ENCODE results near the gene ALPP.
"Not testable (repeated sequence)": the region's sequence is repeated elsewhere in the genome, so short reads cannot be mapped to it uniquely, and the experiment has no call there.

The ALPP gene

DNA sequence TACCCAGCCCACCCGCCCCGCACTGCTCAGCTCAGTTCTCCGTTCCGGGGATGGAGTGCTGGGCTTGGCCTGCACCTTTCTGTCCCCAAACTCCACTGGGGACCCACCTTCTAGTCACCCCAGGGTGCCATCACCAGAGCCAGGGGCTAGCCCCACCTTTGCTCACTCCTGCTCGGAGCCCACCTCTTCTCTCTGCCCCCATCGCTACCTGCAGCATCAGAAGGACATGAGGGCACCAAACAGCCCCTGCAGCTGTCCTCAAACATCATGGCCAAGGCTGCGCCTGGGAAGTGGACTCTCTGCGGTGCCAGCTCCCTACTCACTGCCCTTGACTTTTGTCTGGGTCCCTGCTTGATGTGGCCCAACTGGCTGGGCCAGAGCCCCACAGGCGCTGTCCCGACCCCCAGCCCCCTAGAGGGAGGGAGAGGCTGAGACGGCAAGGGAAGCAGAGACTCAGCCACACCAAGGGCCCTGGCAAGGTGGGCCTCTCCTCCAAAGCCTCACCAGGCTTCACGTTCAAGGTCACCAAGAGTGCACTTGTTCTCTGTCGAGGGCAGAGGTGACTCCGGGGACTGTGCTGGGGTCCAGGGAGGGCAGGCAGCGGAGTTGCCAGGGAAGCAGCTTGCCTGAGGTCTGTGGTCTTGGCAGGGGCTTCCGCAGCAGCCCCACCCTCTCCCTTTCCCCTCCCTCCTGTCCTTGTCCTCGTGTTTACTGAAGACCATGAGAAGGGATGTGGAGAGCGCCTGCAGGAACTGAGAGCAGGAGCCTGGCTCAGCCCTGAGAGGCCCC lies 13.6 kb upstream of the ALPP start:
- not testable (repeated sequence) for DNase-seq

DNA sequence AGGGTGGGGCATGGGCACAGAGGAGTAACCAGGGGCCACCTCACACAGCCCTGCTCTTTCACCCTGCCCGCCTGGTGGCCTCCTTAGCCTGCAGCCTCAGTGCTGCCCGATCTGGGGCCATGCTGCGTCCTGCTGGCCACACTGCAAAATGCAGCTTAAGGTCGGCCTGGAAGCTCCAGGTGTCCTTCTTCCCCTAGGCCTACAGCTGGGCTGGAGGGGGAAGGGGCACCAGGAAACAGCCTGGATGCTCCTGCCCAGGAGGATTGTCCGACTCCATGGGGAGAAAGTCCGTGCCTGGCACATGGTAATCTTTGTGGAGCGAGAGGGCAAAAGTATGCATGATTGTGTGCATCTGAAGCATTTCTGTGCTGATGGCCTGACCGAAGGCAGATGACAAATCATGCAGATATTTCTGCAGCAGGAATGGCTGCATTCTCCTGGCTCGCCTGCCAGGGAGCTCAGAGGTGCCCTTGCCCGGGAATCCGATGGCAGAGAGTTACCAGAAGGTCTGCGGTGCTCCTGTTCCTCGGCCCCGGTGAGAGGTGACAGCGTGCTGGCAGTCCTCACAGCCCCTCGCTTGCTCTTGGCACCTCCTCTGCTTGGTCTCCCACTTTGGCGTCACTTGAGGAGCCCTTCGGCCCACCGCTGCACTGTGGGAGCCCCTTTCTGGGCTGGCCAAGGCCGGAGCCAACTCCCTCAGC lies 12.8 kb upstream of the ALPP start:
- no peak for DNase-seq

- not testable (repeated sequence) for DNase-seq
Measured at GRCh38 chr2:232366461-232366860, 12.1 kb upstream of the ALPP start.

GRCh38 chr2:232367016-232367415 lies 11.5 kb upstream of the ALPP start:
- no peak for DNase-seq

- no peak for DNase-seq
Measured at GRCh38 chr2:232367591-232368233, 10.8 kb upstream of the ALPP start.

DNA sequence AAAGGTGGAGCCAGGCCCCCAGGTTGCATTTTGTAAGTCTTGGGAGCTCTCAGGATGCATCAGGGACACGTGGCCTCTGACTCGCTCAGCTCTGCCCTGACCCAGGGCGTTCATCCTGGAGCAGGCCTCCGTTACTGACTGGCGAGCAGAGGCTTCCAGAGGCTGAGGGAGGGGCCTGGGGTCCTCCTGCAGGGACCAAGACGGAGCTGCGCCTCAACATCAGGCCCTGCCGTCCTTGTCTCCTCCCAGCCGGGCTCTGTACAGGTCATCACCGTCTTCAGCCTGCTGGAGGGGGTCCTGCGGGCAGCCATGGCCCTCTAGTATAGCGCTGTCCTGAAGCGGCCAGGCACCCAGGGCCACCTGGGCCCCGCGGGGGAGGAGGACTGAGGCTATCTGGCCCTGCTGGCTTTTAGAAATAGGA lies 10.2 kb upstream of the ALPP start:
- DNase-seq: no peak

DNA sequence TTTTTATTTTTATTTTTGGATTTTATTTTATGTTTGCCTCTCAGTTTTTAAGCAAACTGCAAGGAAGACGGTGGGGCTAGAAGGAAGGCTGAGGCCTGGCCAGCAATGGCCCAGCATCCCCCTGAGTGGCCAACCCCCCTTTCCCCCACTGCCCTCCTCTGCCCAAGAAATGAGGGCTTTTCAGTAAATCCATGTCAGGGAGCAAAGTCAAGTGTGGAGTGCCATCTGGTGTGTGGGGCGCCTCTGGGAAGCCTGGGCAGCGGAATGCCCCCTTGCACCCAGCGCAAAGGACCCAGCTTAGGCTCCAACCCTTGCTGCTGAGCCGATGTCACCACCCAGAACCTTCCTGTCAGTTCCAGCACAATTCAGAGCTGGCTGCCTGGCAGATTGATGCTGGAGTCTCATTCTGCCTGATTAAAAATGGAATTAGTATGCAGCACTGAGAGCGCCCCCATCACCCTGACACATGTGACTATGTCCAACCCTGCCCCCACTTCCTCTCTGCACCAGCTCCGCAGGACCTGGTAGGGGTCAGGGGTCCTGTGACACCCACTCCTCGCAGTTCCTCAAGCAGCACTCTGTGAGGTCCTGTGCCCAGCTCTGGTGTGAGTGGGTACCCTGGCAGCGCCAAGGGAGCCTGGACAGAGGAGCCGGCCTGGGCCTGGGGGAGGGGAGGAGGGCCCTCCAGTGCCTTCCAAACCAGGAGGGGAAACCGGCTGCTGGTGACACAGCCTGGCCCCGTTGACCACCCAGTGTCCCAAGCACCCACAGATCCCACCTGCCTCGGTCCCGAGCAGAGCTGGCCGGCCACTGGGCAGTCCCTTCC lies 9.2 kb upstream of the ALPP start:
- no peak for DNase-seq

- DNase-seq: not testable (repeated sequence)
Measured at GRCh38 chr2:232370007-232370406, 8.5 kb upstream of the ALPP start.

DNA sequence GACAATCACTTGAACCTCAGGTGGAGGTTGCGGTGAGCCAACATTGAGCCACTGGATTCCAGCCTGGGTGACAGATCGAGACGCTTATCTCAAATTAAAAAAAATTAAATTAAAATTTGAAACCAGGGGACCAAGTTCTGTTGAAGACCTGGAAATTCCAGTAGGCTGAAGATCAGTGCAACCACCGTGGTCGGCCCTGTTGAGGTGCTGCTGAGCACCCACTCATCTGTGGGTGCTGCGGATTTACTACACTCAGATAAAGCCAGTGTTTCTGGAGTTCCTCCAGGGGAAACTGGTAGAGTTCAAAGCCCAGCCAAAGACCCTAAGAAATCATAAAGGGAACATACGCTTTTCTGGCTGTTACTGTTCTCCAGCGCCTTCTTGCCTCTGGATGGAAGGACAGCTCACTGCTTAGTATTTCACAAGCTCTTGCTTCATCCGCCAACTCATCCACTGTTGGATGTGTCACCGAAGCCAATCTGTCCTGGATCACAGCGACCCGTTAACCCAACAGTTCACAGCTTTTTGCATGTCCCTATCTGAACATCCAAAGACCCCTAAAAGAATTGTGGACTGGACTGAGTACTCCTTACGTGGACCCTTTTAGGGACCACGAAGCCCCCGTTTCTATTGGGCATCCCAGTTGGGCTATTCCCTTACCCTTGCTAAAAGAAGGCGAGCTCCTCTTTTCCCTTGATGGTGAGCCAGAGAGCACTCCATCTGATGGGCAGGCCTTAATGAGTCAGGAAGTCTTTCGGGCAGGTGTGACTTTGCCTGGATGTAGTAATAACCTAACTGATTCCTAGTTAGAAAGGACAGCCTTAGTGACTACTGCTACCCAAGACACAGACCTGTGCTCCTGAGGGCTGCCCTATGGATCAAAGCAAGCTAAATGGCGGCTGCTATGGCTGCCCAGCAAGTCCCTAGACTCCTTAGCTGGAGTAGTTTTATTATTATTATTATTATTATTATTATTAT lies 6.0 kb upstream of the ALPP start:
- DNase-seq: no peak

GRCh38 chr2:232374356-232374755 lies 4.2 kb upstream of the ALPP start:
- DNase-seq: no peak

DNA sequence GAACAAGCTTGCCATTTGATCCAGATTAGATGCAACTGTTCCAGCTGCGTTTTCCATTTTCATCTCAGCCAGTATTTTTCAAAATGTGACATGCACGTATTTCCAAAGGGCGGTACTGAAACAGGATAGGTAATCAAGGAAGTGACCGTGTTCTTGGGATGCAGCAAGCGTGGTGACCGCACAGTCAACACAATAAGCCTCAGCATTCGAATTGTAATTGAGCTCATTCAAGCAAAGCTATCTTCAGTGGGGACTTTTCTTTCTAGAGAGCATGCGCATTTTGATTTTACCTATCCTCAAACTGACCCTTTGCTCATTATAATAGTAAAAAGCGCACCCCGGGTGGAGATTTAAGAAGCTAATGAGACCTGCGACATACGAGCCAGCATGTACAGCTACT lies 3.4 kb upstream of the ALPP start:
- no peak for DNase-seq

- no peak for DNase-seq
Measured at GRCh38 chr2:232376260-232376659, 2.3 kb upstream of the ALPP start.

DNA sequence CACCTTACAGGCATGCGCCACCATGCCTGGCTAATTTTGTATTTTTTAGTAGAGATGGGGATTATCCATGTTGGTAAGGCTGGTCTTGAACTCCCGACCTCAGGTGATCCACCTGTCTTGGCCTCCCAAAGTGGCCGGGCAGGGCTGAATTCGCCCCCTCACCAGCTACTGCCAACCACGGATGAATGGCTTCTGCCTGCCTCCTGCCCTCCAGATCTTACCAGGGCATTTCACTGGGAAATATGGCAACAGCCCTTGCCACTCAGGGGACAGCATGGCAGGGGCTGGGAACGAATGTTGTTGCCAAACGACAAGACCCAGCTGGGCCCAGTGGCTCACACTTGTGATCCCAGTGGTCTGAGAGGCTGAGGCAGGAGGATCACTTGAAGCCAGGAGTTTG lies 1.8 kb upstream of the ALPP start:
- DNase-seq: no peak

GRCh38 chr2:232377319-232377718 lies 1.2 kb upstream of the ALPP start:
- DNase-seq: no peak

DNA sequence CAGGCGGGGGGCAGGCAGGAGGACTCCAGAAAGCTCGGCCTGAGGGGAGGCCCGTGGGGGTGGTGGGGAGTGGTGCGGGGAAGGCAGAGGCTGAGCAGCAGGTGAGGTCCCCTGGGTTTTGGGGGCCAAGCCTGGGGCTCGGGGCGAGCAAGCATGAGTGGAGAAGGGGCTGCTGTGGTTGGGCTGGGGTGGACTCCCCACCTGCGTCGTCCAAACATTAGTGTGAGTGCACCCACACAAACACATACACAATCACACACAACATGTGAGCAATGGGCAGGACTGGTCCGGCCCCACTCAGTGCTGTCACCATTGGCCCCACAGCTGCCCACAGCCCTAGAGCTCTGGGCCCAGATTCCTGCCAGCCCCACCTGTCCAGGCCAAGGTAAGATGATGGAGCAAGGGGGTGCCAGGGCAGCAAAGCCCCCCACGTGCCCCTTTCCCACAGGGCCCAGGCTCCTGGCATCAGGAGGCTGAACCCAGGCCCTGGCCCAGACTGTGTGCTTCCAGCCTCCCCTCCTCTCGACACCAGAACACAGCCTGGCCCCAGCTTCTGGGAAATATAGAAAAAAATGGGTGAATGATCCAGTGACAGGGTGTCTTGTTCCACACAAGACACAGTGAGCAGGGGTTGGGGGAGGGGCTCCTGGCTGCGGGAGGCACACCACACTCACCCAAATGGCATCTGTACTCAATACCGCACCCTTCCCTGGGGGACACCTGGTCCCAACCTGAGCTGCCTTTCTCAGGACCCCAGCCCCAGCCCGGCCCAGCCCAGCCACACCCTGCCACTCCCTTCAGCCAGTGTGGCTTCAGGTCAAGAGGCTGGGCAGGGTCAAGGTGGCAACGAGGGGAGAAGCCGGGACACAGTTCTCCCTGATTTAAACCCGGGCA lies 463 bp upstream of the ALPP start:
- no peak for DNase-seq

- DNase-seq: not testable (repeated sequence)
Measured at GRCh38 chr2:232379610-232380590, 1.3 kb downstream of the ALPP start.

DNA sequence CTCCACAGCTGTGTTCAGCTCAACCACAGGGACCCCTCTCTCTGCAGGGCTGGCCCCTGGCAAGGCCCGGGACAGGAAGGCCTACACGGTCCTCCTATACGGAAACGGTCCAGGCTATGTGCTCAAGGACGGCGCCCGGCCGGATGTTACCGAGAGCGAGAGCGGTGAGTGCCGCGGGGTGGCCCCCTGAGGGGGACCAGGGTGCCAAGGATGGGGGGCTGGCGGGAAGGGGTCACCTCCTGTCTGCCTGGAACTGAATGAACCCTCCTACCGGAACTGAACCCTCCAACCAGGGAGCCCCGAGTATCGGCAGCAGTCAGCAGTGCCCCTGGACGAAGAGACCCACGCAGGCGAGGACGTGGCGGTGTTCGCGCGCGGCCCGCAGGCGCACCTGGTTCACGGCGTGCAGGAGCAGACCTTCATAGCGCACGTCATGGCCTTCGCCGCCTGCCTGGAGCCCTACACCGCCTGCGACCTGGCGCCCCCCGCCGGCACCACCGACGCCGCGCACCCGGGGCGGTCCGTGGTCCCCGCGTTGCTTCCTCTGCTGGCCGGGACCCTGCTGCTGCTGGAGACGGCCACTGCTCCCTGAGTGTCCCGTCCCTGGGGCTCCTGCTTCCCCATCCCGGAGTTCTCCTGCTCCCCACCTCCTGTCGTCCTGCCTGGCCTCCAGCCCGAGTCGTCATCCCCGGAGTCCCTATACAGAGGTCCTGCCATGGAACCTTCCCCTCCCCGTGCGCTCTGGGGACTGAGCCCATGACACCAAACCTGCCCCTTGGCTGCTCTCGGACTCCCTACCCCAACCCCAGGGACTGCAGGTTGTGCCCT lies 2.9 kb downstream of the ALPP start:
- DNase-seq: not testable (repeated sequence)

Measured in amniotic stem cell (primary cell).